Upper lobe of left lung (tissue), 4 donors: ENCODE data around the gene SLC6A13.

Experiments
- EP300 ChIP-seq, 4 donors: sonication (generic); formaldehyde crosslinking; IDR thresholded peaks; one replicate each; pipeline ENCODE4 v1.5.1; 2017; ENCODE audit warnings: antibody characterized with exemption in 4 of 4, control low read depth in 2 of 4
- POLR2A ChIP-seq, 4 donors: fragments of 450-650 bp; IDR thresholded peaks; one replicate each; pipeline ENCODE4 v1.5.1; 2016 to 2017; ENCODE audit warnings: antibody characterized with exemption in 4 of 4, mild to moderate bottlenecking in 2 of 4
- POLR2AphosphoS5 ChIP-seq, 2 donors: sonication (generic); formaldehyde crosslinking; IDR thresholded peaks; one replicate each; pipeline ENCODE4 v1.5.1; 2017; ENCODE audit warnings: antibody characterized with exemption in 2 of 2
- TF ChIP-seq, protein P1 (sequence below), 6 experiments: fragments of 450-650 bp in 4 of 6; fragments of 200-600 bp in 2 of 6; sonication (generic) in 2 of 6; IDR thresholded peaks; one replicate each; pipeline ENCODE4 v1.5.1; 2016 to 2019; ENCODE audit warnings: antibody characterized with exemption in 6 of 6

DNA sequence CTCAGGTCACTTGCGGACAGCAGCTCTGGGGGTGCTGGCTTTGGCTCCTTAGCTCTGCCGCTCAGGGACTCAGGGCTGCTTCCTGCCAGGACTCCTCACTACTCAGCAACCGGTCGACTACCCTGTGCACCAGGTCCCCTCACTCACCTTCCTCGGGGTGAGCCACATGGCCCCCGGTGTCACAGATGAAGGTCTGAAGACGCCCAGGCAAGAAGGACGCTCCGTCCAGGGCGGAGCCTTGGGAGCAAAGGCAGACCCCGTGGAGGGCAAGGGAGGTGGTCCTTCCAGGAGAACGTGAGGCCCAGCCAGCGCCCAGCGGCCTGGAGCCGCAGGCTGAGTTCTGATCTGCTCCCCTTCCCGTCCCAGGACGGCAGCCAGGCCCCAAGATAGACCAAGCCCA lies 80.7 kb downstream of the SLC6A13 start:
- TF ChIP-seq POLR2A (IDR thresholded peaks at IDR 0.05), result no peak
- TF ChIP-seq, protein P1, sequence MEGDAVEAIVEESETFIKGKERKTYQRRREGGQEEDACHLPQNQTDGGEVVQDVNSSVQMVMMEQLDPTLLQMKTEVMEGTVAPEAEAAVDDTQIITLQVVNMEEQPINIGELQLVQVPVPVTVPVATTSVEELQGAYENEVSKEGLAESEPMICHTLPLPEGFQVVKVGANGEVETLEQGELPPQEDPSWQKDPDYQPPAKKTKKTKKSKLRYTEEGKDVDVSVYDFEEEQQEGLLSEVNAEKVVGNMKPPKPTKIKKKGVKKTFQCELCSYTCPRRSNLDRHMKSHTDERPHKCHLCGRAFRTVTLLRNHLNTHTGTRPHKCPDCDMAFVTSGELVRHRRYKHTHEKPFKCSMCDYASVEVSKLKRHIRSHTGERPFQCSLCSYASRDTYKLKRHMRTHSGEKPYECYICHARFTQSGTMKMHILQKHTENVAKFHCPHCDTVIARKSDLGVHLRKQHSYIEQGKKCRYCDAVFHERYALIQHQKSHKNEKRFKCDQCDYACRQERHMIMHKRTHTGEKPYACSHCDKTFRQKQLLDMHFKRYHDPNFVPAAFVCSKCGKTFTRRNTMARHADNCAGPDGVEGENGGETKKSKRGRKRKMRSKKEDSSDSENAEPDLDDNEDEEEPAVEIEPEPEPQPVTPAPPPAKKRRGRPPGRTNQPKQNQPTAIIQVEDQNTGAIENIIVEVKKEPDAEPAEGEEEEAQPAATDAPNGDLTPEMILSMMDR (IDR thresholded peaks at IDR 0.05), result no peak
- TF ChIP-seq POLR2AphosphoS5 (IDR thresholded peaks at IDR 0.05), result no peak
- no peak for TF ChIP-seq EP300 (IDR thresholded peaks at IDR 0.05)
